Activated CD4-positive, alpha-beta T cell treated with anti-CD3 and anti-CD28 coated beads for 36 hours (primary cell): ENCODE data around the gene MAJIN. TPM values are rescaled to one million over a fixed set of nuclear protein-coding genes. Genes with fewer than 3 reads are reported as not detected.
A peak's percentile ranks its signal among the peaks of the same experiment; 100 is the strongest.

Source experiments
- ATAC-seq: fragments of 200-7000 bp; cut with Tn5 transposase; one replicate; pipeline ENCODE4 v1.10.0; 2021; ENCODE audit warnings: mild to moderate bottlenecking, moderate library complexity
- CTCF ChIA-PET: fragments of 350-600 bp; sonication (Branson Sonifier 250); formaldehyde crosslinking; loops from one replicate; lab custom pipeline; 2021; ENCODE audit warnings: antibody characterized with exemption; lab: Charles Lee
- POLR2A ChIA-PET: fragments of 350-600 bp; sonication (Branson Sonifier 250); formaldehyde crosslinking; loops from one replicate; lab custom pipeline; 2021; ENCODE audit warnings: antibody characterized with exemption, inconsistent platforms; lab: Charles Lee
- DNase-seq: peaks from one replicate; pipeline ENCODE4 v3.0.0-alpha.2; 2020
- H3K27ac Mint-ChIP-seq: one replicate; pipeline ENCODE4 v1.8.0; 2021; ENCODE audit warnings: mixed read lengths
- H3K27me3 Mint-ChIP-seq: one replicate; pipeline ENCODE4 v1.8.0; 2021; ENCODE audit warnings: mixed read lengths
- H3K36me3 Mint-ChIP-seq: one replicate; pipeline ENCODE4 v1.8.0; 2021; ENCODE audit warnings: low read depth, mixed read lengths
- H3K4me1 Mint-ChIP-seq: one replicate; pipeline ENCODE4 v1.8.0; 2021; ENCODE audit warnings: mixed read lengths
- H3K4me3 Mint-ChIP-seq: one replicate; pipeline ENCODE4 v1.8.0; 2021; ENCODE audit warnings: mild to moderate bottlenecking, moderate library complexity, mixed read lengths
- H3K9me3 Mint-ChIP-seq: one replicate; pipeline ENCODE4 v1.8.0; 2021; ENCODE audit warnings: low read depth, mixed read lengths
- intact Hi-C, 2 experiments: fragments of 100-400 bp; cut with DNase I in 1 of 2; cut with micrococcal nuclease in 1 of 2; formaldehyde crosslinking; loops; one replicate each; pipeline versions ENCODE4 v1.14.2 to v1.15.1; 2022 to 2024; cut with DNase I, micrococcal nuclease
- total RNA-seq, 2 experiments: library from RNA; stranded (reverse); gene quantifications; one replicate each; pipeline ENCODE4 v1.2.3, GENCODE V29; 2021

Gene MAJIN
- total RNA-seq, 2 experiments from 2014 or later = 1.2 to 1.6 TPM

GRCh38 chr11:64920124-64920523 lies 51.8 kb downstream of the MAJIN start:
- ChIA-PET POLR2A (no interaction called here), CTCF (interaction anchor here (0.7 kb wide), 1 partner anchor 9 kb away, joined by 3 read pairs; no protein-coding TSS in a partner anchor)
- intact Hi-C loops = no loop called here
- H3K9me3 Mint-ChIP-seq = no peaks in the 10 kb centered on the region
- no peak for DNase-seq
- H3K4me3 Mint-ChIP-seq = no peak overlapping the region
- H3K27ac Mint-ChIP-seq = no peak overlapping the region
- no peaks in the 10 kb centered on the region for H3K36me3 Mint-ChIP-seq
- H3K27me3 Mint-ChIP-seq = no peaks in the 10 kb centered on the region
- H3K4me1 Mint-ChIP-seq = peaks cover 26% of the 10 kb centered on the region
- ATAC-seq = no peak

- ATAC-seq = no peak
- Mint-ChIP-seq H3K9me3 (no peaks in the 10 kb centered on the region), H3K27me3 (no peaks in the 10 kb centered on the region), H3K4me1 (peaks cover 26% of the 10 kb centered on the region), H3K4me3 (no peak overlapping the region), H3K36me3 (no peaks in the 10 kb centered on the region), H3K27ac (no peak overlapping the region)
- ChIA-PET POLR2A (no interaction called here), CTCF (interaction anchor here (0.7 kb wide), 2 partner anchors 8 to 17 kb away, joined by 3 read pairs; no protein-coding TSS in a partner anchor)
- intact Hi-C loops = loop anchor here (5.0 kb wide), 4 partner anchors 53 to 653 kb away; partner anchors contain the start of genes ARL2 (in 1 of the 2), FAM89B (in 1 of the 2), MAJIN (in 1 of the 2) and TM7SF2 (in 1 of the 2)
- DNase-seq = no peak
These were observed 52.3 kb downstream of the MAJIN start for GRCh38 chr11:64919627-64920026.

- H3K27ac Mint-ChIP-seq = peak overlapping the region; percentile 88
- ChIA-PET CTCF (interaction anchor here (0.6 to 1.1 kb wide), 7 partner anchors 33 to 96 kb away, joined by 3 to 4 read pairs (median 3); partner anchors contain the start of gene ARL2), POLR2A (no interaction called here)
- peaks cover 4% of the 10 kb centered on the region for H3K36me3 Mint-ChIP-seq
- peak overlapping the region; percentile 90 for H3K4me3 Mint-ChIP-seq
- intact Hi-C loops = loop anchor here (5.0 kb wide), 4 partner anchors 54 to 654 kb away; partner anchors contain the start of genes ARL2 (in 1 of the 2), FAM89B (in 1 of the 2), MAJIN (in 1 of the 2) and TM7SF2 (in 1 of the 2)
- H3K4me1 Mint-ChIP-seq = peaks cover 16% of the 10 kb centered on the region
- ATAC-seq (no peak), DNase-seq (peak; percentile 26)
- no peaks in the 10 kb centered on the region for H3K9me3 Mint-ChIP-seq
- no peaks in the 10 kb centered on the region for H3K27me3 Mint-ChIP-seq
These were observed 53.9 kb downstream of the MAJIN start for GRCh38 chr11:64918017-64918416.

GRCh38 chr11:64917663-64917995 lies 54.3 kb downstream of the MAJIN start:
- Mint-ChIP-seq H3K9me3 (no peaks in the 10 kb centered on the region), H3K4me1 (peaks cover 16% of the 10 kb centered on the region), H3K27me3 (no peaks in the 10 kb centered on the region), H3K36me3 (peaks cover 4% of the 10 kb centered on the region), H3K27ac (peak overlapping the region; percentile 88), H3K4me3 (peak overlapping the region; percentile 90)
- ATAC-seq = no peak
- intact Hi-C loops = loop anchor here (1.0 to 5.0 kb wide), 19 partner anchors 39 to 655 kb away; partner anchors contain the start of genes ARL2 (in 1 of the 2), CDCA5 (in 1 of the 2), EHD1 (in 1 of the 2) and FAM89B (in 1 of the 2)
- POLR2A ChIA-PET = no interaction called here
- CTCF ChIA-PET = interaction anchor here (0.7 to 1.1 kb wide), 5 partner anchors 32 to 72 kb away, joined by 3 to 4 read pairs (median 3); no protein-coding TSS in a partner anchor
- no peak for DNase-seq

- ChIA-PET POLR2A (no interaction called here), CTCF (interaction anchor here (0.7 to 1.6 kb wide), 4 partner anchors 32 to 119 kb away, joined by 3 to 4 read pairs (median 4); no protein-coding TSS in a partner anchor)
- Mint-ChIP-seq H3K27ac (peak within 1 kb of the TSS; percentile 88), H3K36me3 (peaks cover 4% of the 10 kb centered on the region), H3K4me1 (peaks cover 16% of the 10 kb centered on the region), H3K9me3 (no peaks in the 10 kb centered on the region), H3K27me3 (no peaks in the 10 kb centered on the region), H3K4me3 (peak within 1 kb of the TSS; percentile 90)
- intact Hi-C loops = loop anchor here (1.0 to 5.0 kb wide), 19 partner anchors 39 to 655 kb away; partner anchors contain the start of genes ARL2 (in 1 of the 2), CDCA5 (in 1 of the 2), EHD1 (in 1 of the 2) and FAM89B (in 1 of the 2)
- ATAC-seq = peak; percentile 99
- peak; percentile 99 for DNase-seq
These were observed 54.9 kb downstream of the MAJIN start, which contains the start of gene ATG2A for GRCh38 chr11:64916775-64917662. TSS of gene ATG2A (minus strand) at chr11:64917209. CDS start at chr11:64917135, 74 bp downstream.

- intact Hi-C loops = loop anchor here (5.0 kb wide), 4 partner anchors 56 to 656 kb away; partner anchors contain the start of genes ARL2 (in 1 of the 2), FAM89B (in 1 of the 2), MAJIN (in 1 of the 2) and TM7SF2 (in 1 of the 2)
- DNase-seq (peak; percentile 54), ATAC-seq (peak; percentile 1)
- H3K36me3 Mint-ChIP-seq = peaks cover 10% of the 10 kb centered on the region
- H3K9me3 Mint-ChIP-seq = no peaks in the 10 kb centered on the region
- H3K4me1 Mint-ChIP-seq = peaks cover 16% of the 10 kb centered on the region
- CTCF ChIA-PET = interaction anchor here (0.7 to 1.6 kb wide), 4 partner anchors 31 to 118 kb away, joined by 3 to 6 read pairs (median 4); no protein-coding TSS in a partner anchor
- peak overlapping the region; percentile 83 for H3K27ac Mint-ChIP-seq
- POLR2A ChIA-PET = no interaction called here
- no peaks in the 10 kb centered on the region for H3K27me3 Mint-ChIP-seq
- H3K4me3 Mint-ChIP-seq = peak overlapping the region; percentile 90
These were observed 55.7 kb downstream of the MAJIN start for GRCh38 chr11:64916040-64916774.

DNA sequence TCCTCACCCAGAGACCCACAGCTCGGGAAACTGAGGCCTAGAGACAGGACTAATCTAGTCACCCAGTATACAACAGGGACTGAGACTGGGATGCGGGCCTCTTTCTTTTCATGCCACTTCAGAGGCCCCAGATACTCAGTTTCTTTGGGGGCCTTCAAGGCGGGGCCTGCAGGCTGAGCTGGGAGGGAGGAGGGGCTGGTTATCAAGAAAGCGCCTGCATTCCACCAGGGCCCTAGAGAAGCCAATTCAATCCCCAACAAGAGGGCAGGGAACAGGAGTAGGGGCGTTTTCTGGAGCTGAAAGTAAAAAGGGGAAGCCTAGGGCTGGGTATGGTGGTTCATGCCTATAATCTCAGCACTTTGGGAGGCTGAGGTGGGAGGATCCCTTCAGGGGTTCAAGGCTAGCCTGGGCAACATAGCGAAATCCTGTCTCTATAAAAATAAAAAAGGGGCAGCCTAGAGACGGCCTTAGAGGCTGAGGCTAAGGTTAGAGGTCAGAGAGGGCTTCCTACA lies 56.5 kb downstream of the MAJIN start:
- H3K27ac Mint-ChIP-seq = no peak overlapping the region

DNA sequence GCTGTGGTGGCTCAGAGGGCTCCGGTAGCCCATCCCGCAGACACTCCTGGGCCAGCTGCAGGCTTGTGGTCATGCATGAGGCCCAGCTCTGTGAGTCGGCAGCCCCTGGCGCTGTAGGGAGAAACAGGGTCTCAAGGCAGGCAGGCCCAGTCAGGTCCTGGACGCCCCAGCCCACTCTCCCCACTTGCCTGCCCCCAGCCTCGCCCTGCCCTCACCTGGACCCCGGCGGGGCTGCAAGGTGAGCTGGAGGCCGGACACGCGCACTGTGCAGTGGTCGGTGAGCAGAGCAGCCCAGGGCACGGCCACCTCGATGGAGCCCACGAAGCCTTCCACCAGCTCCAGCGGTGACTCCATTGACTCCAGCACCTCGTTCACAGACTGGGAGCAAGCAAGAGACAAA lies 57.8 kb downstream of the MAJIN start:
- H3K9me3 Mint-ChIP-seq = no peaks in the 10 kb centered on the region
- ATAC-seq (no peak), DNase-seq (no peak)
- no peak overlapping the region for H3K4me3 Mint-ChIP-seq
- ChIA-PET POLR2A (interaction anchor here (0.5 kb wide), 1 partner anchor 585 kb away, joined by 3 read pairs; the partner anchor contains the start of gene MALAT1), CTCF (no interaction called here)
- peaks cover 16% of the 10 kb centered on the region for H3K4me1 Mint-ChIP-seq
- H3K36me3 Mint-ChIP-seq = peaks cover 10% of the 10 kb centered on the region
- intact Hi-C loops = no loop called here
- H3K27ac Mint-ChIP-seq = no peak overlapping the region
- no peaks in the 10 kb centered on the region for H3K27me3 Mint-ChIP-seq

More for the DNA sequence above, 56.5 kb downstream of the MAJIN start:
- no peak for ATAC-seq
- Mint-ChIP-seq H3K9me3 (no peaks in the 10 kb centered on the region), H3K4me3 (peak overlapping the region; percentile 90), H3K4me1 (peaks cover 16% of the 10 kb centered on the region), H3K27me3 (no peaks in the 10 kb centered on the region), H3K36me3 (peaks cover 10% of the 10 kb centered on the region)
- intact Hi-C loops = loop anchor here (5.0 kb wide), 4 partner anchors 57 to 657 kb away; partner anchors contain the start of genes ARL2 (in 1 of the 2), FAM89B (in 1 of the 2), MAJIN (in 1 of the 2) and TM7SF2 (in 1 of the 2)
- no peak for DNase-seq
- CTCF ChIA-PET = interaction anchor here (0.7 to 1.6 kb wide), 4 partner anchors 30 to 68 kb away, joined by 3 to 6 read pairs (median 4); no protein-coding TSS in a partner anchor
- POLR2A ChIA-PET = no interaction called here

- Mint-ChIP-seq H3K4me3 (no peak overlapping the region), H3K9me3 (no peaks in the 10 kb centered on the region), H3K36me3 (peaks cover 12% of the 10 kb centered on the region), H3K4me1 (peaks cover 16% of the 10 kb centered on the region), H3K27ac (no peak overlapping the region), H3K27me3 (no peaks in the 10 kb centered on the region)
- ChIA-PET CTCF (interaction anchor here (1.2 kb wide), 1 partner anchor 65 kb away, joined by 3 read pairs; no protein-coding TSS in a partner anchor), POLR2A (no interaction called here)
- intact Hi-C loops = no loop called here
- ATAC-seq (no peak), DNase-seq (no peak)
These were observed 58.7 kb downstream of the MAJIN start for GRCh38 chr11:64913171-64913727.

GRCh38 chr11:64911689-64912088 lies 60.2 kb downstream of the MAJIN start:
- intact Hi-C loops = no loop called here
- Mint-ChIP-seq H3K36me3 (peaks cover 17% of the 10 kb centered on the region), H3K9me3 (no peaks in the 10 kb centered on the region), H3K4me3 (no peak overlapping the region), H3K27me3 (no peaks in the 10 kb centered on the region), H3K4me1 (peaks cover 8% of the 10 kb centered on the region), H3K27ac (no peak overlapping the region)
- CTCF ChIA-PET = interaction anchor here (0.5 to 1.2 kb wide), 4 partner anchors 8 to 489 kb away, joined by 3 read pairs; no protein-coding TSS in a partner anchor
- DNase-seq (no peak), ATAC-seq (no peak)
- POLR2A ChIA-PET = no interaction called here
